Measurements from ENCODE around the gene SETDB1.
"Not testable (repeated sequence)": the region's sequence is repeated elsewhere in the genome, so short reads cannot be mapped to it uniquely, and the experiment has no call there.

SETDB1 gene

GRCh38 chr1:150906329-150906728 lies 19.8 kb upstream of the SETDB1 start:
- no peaks in the 10 kb centered on the region for H3K27me3 ChIP-seq (ENCODE audit: insufficient read depth, low read length)
- no peaks in the 10 kb centered on the region for H3K4me1 ChIP-seq (ENCODE audit: insufficient read depth, low read length)
- no peaks in the 10 kb centered on the region for H3K9me3 ChIP-seq (ENCODE audit: low read length)
- H3K4me3 ChIP-seq (ENCODE audit: low read length) = no peak overlapping the region
- no peaks in the 10 kb centered on the region for H3K36me3 ChIP-seq (ENCODE audit: insufficient read depth, low read length)
- no peak overlapping the region for H2AFZ ChIP-seq (ENCODE audit: low read depth, low read length)

DNA sequence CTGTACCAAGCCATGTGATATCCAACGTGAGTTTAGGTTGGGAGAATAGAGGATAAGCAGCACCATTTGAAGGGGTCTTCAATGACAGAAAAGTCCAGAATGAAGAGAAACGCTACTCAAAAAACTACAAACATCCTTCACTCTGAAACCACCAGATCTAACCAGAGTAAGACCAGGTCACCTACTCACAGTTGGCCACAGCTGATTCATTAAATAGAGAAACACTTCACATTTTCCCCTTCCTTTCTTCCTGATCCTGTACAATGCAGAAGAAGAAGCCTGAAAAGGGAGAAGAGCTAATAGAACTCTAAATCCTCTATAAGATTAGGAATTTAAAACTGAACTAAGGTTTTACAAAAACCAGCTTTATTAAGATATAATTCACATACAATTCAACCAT lies 19.4 kb upstream of the SETDB1 start:
- no peak overlapping the region for H3K4me3 ChIP-seq (ENCODE audit: low read length)
- no peaks in the 10 kb centered on the region for H3K36me3 ChIP-seq (ENCODE audit: insufficient read depth, low read length)
- no peaks in the 10 kb centered on the region for H3K4me1 ChIP-seq (ENCODE audit: insufficient read depth, low read length)
- H2AFZ ChIP-seq (ENCODE audit: low read depth, low read length) = no peak overlapping the region
- no peaks in the 10 kb centered on the region for H3K9me3 ChIP-seq (ENCODE audit: low read length)
- no peaks in the 10 kb centered on the region for H3K27me3 ChIP-seq (ENCODE audit: insufficient read depth, low read length)

DNA sequence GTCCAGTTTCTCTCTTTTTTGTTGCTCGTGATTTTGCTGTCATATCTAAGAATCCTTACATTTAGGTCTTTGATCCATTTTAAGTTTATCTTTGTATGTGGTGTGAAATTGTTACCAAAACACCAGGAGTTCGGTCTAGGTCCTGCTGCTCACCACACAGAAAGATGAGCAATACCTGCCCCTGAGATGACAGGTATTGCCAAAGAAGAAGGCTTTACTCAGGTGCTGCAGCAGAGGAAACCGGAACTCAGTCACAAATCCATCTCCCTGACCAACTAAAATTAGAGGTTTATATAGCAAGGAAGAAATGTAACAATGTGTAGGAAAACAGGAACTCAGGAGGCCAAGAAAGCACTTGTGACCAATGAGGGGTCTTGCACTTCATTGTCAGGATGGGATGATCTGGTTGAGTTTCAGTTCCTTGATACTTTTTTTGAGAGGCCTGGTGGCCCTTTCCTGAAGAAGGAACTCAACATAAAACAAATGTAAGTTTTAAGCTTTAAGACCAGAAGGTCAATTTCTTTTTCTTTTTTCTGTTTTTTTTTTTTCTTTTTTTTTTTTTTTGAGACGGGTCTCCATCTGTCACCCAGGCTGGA lies 16.5 kb upstream of the SETDB1 start:
- Histone ChIP-seq H3K4me3 (ENCODE audit: low read length) (no peak overlapping the region), H3K27me3 (ENCODE audit: insufficient read depth, low read length) (no peaks in the 10 kb centered on the region), H2AFZ (ENCODE audit: low read depth, low read length) (no peak overlapping the region), H3K9me3 (ENCODE audit: low read length) (no peaks in the 10 kb centered on the region), H3K4me1 (ENCODE audit: insufficient read depth, low read length) (no peaks in the 10 kb centered on the region), H3K36me3 (ENCODE audit: insufficient read depth, low read length) (no peaks in the 10 kb centered on the region)

DNA sequence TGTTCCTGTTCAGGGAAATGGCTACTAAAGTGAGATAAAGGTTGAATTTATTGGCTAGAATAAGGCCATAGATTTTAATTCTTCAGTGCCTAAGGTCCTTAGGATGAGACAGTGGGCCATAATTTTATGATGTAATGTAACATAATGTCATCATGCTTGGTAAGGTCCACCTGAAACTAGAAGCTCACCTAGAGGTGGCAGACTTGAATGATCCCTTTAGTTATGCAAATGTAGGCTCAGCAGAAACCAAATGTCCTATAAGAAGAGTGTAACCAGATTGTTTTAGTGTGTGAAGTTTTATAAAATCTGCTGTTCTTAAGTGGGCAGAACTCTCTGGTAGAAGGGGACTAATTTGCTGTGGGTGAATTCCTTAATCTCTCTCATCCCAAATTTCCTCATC lies 13.5 kb upstream of the SETDB1 start:
- H2AFZ ChIP-seq (ENCODE audit: low read depth, low read length) = no peak overlapping the region
- H3K9me3 ChIP-seq (ENCODE audit: low read length) = no peaks in the 10 kb centered on the region
- H3K4me3 ChIP-seq (ENCODE audit: low read length) = no peak overlapping the region
- no peaks in the 10 kb centered on the region for H3K36me3 ChIP-seq (ENCODE audit: insufficient read depth, low read length)
- H3K4me1 ChIP-seq (ENCODE audit: insufficient read depth, low read length) = no peaks in the 10 kb centered on the region
- no peaks in the 10 kb centered on the region for H3K27me3 ChIP-seq (ENCODE audit: insufficient read depth, low read length)

GRCh38 chr1:150917387-150917786 lies 8.8 kb upstream of the SETDB1 start:
- H3K9me3 ChIP-seq (ENCODE audit: low read length) = no peaks in the 10 kb centered on the region
- no peak overlapping the region for H2AFZ ChIP-seq (ENCODE audit: low read depth, low read length)
- no peak overlapping the region for H3K4me3 ChIP-seq (ENCODE audit: low read length)
- H3K27me3 ChIP-seq (ENCODE audit: insufficient read depth, low read length) = no peaks in the 10 kb centered on the region
- no peaks in the 10 kb centered on the region for H3K36me3 ChIP-seq (ENCODE audit: insufficient read depth, low read length)
- H3K4me1 ChIP-seq (ENCODE audit: insufficient read depth, low read length) = no peaks in the 10 kb centered on the region

- no peak overlapping the region for H3K4me3 ChIP-seq (ENCODE audit: low read length)
- peaks cover 3% of the 10 kb centered on the region for H3K36me3 ChIP-seq (ENCODE audit: insufficient read depth, low read length)
- H3K27me3 ChIP-seq (ENCODE audit: insufficient read depth, low read length) = no peaks in the 10 kb centered on the region
- H3K9me3 ChIP-seq (ENCODE audit: low read length) = no peaks in the 10 kb centered on the region
- no peak overlapping the region for H2AFZ ChIP-seq (ENCODE audit: low read depth, low read length)
- peaks cover 5% of the 10 kb centered on the region for H3K4me1 ChIP-seq (ENCODE audit: insufficient read depth, low read length)
These were observed 3.6 kb upstream of the SETDB1 start for GRCh38 chr1:150922519-150922975.

- no peak overlapping the region for H2AFZ ChIP-seq (ENCODE audit: low read depth, low read length)
- H3K9me3 ChIP-seq (ENCODE audit: low read length) = peaks cover 2% of the 10 kb centered on the region
- peaks cover 5% of the 10 kb centered on the region for H3K4me1 ChIP-seq (ENCODE audit: insufficient read depth, low read length)
- peaks cover 24% of the 10 kb centered on the region for H3K36me3 ChIP-seq (ENCODE audit: insufficient read depth, low read length)
- H3K27me3 ChIP-seq (ENCODE audit: insufficient read depth, low read length) = no peaks in the 10 kb centered on the region
- H3K4me3 ChIP-seq (ENCODE audit: low read length) = no peak overlapping the region
These were observed 1.1 kb upstream of the SETDB1 start for GRCh38 chr1:150925080-150925479.

- H3K36me3 ChIP-seq (ENCODE audit: insufficient read depth, low read length) = peaks cover 44% of the 10 kb centered on the region
- no peak overlapping the region for H2AFZ ChIP-seq (ENCODE audit: low read depth, low read length)
These were observed 1.5 kb downstream of the SETDB1 start for GRCh38 chr1:150927624-150928023.

DNA sequence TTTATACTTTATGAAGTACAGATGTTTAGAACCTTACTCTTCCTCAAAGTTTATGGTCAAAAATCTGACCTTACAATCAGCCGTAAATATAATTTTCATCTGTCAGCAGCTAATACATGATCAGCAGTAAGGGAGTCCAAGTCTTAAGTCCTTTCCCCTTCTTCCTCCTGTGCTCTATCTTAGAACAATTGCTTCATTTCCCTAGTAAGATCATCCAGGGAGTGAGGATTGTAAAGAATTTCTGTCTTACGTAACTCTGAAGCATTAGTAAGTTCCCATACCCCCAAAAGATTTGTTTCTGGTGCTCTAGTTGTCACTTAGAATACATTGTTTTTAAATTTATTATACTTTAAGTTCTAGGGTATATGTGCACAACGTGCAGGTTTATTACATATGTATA lies 2.1 kb downstream of the SETDB1 start:
- H3K9me3 ChIP-seq (ENCODE audit: low read length) = peaks cover 15% of the 10 kb centered on the region
- H3K27me3 ChIP-seq (ENCODE audit: insufficient read depth, low read length) = no peaks in the 10 kb centered on the region
- H3K4me1 ChIP-seq (ENCODE audit: insufficient read depth, low read length) = peaks cover 5% of the 10 kb centered on the region
- no peak overlapping the region for H3K4me3 ChIP-seq (ENCODE audit: low read length)
- peaks cover 50% of the 10 kb centered on the region for H3K36me3 ChIP-seq (ENCODE audit: insufficient read depth, low read length)
- no peak overlapping the region for H2AFZ ChIP-seq (ENCODE audit: low read depth, low read length)

More at GRCh38 chr1:150927624-150928023, 1.5 kb downstream of the SETDB1 start:
- Histone ChIP-seq H3K4me1 (ENCODE audit: insufficient read depth, low read length) (peaks cover 5% of the 10 kb centered on the region), H3K9me3 (ENCODE audit: low read length) (peaks cover 15% of the 10 kb centered on the region), H3K27me3 (ENCODE audit: insufficient read depth, low read length) (no peaks in the 10 kb centered on the region), H3K4me3 (ENCODE audit: low read length) (peak overlapping the region; percentile 97)

DNA sequence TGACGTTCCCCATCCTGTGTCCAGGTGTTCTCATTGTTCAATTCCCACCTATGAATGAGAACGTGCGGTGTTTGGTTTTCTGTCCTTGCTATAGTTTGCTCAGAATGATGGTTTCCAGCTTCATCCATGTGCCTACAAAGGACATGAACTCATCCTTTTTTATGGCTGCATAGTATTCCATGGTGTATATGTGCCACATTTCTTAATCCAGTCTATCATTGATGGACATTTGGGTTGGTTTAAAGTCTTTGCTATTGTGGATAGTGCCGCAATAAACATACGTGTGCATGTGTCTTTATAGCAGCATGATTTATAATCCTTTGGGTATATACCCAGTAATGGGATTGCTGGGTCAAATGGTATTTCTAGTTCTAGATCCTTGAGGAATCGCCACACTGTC lies 2.6 kb downstream of the SETDB1 start:
- not testable (repeated sequence) for H2AFZ ChIP-seq (ENCODE audit: low read depth, low read length); H3K4me1 ChIP-seq (ENCODE audit: insufficient read depth, low read length); H3K4me3 ChIP-seq (ENCODE audit: low read length); H3K27me3 ChIP-seq (ENCODE audit: insufficient read depth, low read length)
- Histone ChIP-seq H3K9me3 (ENCODE audit: low read length) (peaks cover 15% of the 10 kb centered on the region), H3K36me3 (ENCODE audit: insufficient read depth, low read length) (peaks cover 52% of the 10 kb centered on the region)

- Histone ChIP-seq H3K9me3 (ENCODE audit: low read length) (peaks cover 15% of the 10 kb centered on the region), H3K36me3 (ENCODE audit: insufficient read depth, low read length) (peaks cover 65% of the 10 kb centered on the region), H2AFZ (ENCODE audit: low read depth, low read length) (no peak overlapping the region), H3K4me1 (ENCODE audit: insufficient read depth, low read length) (peaks cover 5% of the 10 kb centered on the region), H3K4me3 (ENCODE audit: low read length) (no peak overlapping the region), H3K27me3 (ENCODE audit: insufficient read depth, low read length) (no peaks in the 10 kb centered on the region)
These were observed 5.6 kb downstream of the SETDB1 start for GRCh38 chr1:150931773-150932172.

DNA sequence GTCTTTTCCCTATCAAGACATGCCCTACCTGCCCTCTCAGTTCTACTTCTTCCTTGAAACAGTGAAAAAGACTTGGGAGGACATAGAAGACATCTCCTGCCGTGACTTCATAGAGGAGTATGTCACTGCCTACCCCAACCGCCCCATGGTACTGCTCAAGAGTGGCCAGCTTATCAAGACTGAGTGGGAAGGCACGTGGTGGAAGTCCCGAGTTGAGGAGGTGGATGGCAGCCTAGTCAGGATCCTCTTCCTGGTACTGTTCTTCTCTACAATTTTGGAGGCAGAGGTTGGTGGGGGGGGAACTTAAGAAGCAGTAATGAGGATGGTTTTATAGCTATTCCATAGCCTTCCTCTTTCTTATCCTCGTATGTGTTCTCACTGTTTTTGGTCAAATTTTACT lies 18.7 kb downstream of the SETDB1 start:
- Histone ChIP-seq H3K4me3 (ENCODE audit: low read length) (no peak overlapping the region), H3K36me3 (ENCODE audit: insufficient read depth, low read length) (peaks cover 87% of the 10 kb centered on the region), H3K27me3 (ENCODE audit: insufficient read depth, low read length) (no peaks in the 10 kb centered on the region), H3K4me1 (ENCODE audit: insufficient read depth, low read length) (no peaks in the 10 kb centered on the region), H3K9me3 (ENCODE audit: low read length) (no peaks in the 10 kb centered on the region), H2AFZ (ENCODE audit: low read depth, low read length) (no peak overlapping the region)

DNA sequence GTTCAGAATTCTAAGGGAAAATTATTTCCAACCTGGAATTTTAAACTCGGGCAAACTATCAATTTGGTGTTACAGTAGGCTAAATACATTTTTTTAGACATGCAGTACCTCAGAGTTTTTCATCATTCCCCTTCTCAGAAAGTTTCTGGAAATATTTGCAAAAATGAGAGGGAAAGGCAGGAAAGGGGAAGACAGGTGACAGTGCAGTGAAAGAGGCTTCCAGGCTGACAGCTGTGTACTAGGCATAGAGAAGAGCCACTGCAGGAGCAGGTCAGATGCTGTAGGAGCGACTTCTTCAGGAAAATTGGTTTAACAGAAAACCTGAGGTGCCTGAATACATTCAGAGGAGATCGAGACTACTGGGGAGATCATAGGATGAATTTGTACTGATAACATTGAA lies 28.5 kb downstream of the SETDB1 start:
- no peaks in the 10 kb centered on the region for H3K4me1 ChIP-seq (ENCODE audit: insufficient read depth, low read length)
- H2AFZ ChIP-seq (ENCODE audit: low read depth, low read length) = no peak overlapping the region
- H3K4me3 ChIP-seq (ENCODE audit: low read length) = no peak overlapping the region
- no peaks in the 10 kb centered on the region for H3K27me3 ChIP-seq (ENCODE audit: insufficient read depth, low read length)
- H3K36me3 ChIP-seq (ENCODE audit: insufficient read depth, low read length) = peaks cover 79% of the 10 kb centered on the region
- H3K9me3 ChIP-seq (ENCODE audit: low read length) = no peaks in the 10 kb centered on the region

DNA sequence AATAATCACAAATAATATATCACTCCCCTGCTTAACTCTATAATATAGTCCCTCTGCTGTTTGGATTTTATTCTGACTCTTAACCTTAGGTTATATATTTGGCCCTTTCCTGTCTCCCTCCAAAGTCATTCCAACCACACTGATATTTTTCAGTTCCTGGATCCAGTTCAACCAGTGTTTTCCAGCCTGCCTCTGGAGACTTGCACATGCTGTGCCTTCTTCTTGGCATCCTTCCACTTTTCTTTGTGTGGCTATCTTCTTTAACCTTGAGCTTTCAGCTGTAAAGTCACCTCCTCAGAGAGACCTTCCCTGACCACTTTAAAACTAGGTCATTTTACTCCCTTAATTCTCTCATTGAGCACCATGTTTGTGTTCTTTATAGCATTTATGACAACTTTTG lies 29.1 kb downstream of the SETDB1 start:
- H3K4me1 ChIP-seq (ENCODE audit: insufficient read depth, low read length) = no peaks in the 10 kb centered on the region
- H3K4me3 ChIP-seq (ENCODE audit: low read length) = no peak overlapping the region
- no peaks in the 10 kb centered on the region for H3K27me3 ChIP-seq (ENCODE audit: insufficient read depth, low read length)
- no peaks in the 10 kb centered on the region for H3K9me3 ChIP-seq (ENCODE audit: low read length)
- no peak overlapping the region for H2AFZ ChIP-seq (ENCODE audit: low read depth, low read length)
- peaks cover 77% of the 10 kb centered on the region for H3K36me3 ChIP-seq (ENCODE audit: insufficient read depth, low read length)
